ENCODE results near the gene AHI1.
A peak's percentile ranks its signal among the peaks of the same experiment; 100 is the strongest.

The AHI1 gene

DNA sequence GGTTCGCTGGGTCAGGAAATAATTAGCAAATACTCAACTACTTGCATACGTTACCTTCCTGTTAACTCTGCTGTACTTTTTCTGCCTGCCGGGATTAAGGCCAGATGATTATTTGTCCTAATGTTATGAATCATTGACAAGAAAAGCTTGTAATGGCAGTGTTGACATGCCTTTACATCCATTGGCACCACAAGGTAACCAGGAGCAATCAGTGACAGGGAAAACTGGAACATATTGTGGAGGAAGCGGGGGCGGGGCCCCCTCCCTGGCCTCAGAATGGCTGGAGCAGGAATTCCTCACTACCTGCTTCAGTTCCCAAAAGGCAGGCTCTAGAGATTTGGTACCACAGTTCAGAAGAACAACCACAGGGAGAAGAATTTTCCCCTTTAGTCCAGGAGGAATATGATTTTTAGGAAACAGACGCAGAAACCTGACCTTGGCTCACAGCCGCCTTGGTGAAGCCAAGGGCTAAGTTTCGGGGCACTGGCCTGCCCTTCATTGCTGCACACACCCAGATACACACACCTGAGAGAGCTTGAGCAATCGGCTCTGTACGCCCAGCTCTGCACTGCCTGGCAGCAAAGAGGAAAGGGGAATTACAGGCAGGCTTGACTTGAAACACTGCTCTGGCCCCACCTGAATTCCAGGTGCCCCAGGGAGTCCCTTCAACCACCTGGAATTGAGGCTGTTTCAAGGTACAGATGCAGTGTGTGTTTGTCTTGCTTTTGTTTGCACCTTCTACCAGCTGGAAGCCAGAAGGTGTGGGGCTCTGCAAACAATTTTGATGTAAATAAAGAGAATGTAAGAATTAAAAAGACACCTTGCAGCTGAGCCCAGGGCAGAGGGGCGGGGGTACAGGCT lies 226.6 kb downstream of the AHI1 start:
- TF ChIP-seq CTCF (IDR thresholded peaks at IDR 0.05) (no peak), ZFX (IDR thresholded peaks at IDR 0.05; ENCODE audit: borderline replicate concordance) (no peak)
- peak overlapping the region; percentile 32 for H3K27ac ChIP-seq

- H3K27ac ChIP-seq: peak overlapping the region; percentile 32
- no peak for TF ChIP-seq CTCF (IDR thresholded peaks at IDR 0.05)
- TF ChIP-seq ZFX (IDR thresholded peaks at IDR 0.05; ENCODE audit: borderline replicate concordance): no peak
These were observed 228.1 kb downstream of the AHI1 start for GRCh38 chr6:135269481-135269891.

DNA sequence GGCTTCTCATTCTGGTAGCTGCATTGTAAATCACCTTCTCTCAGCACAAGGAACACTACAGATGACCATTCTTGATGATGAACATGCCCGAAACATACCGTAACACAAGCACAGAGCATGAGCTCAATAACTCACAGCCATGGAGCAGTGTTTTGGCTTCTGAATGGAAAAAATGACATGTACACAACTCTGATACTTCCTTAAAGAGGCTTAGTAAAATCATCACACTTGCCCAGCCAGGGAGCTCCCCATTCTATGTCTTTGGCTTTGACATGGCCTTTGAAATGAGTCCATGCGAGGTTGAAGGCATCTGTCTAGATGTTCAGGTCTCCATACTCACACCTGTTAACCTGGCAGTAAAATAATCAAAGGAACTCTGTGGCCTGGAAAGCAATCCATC lies 228.8 kb downstream of the AHI1 start:
- TF ChIP-seq ZFX (IDR thresholded peaks at IDR 0.05; ENCODE audit: borderline replicate concordance): no peak
- TF ChIP-seq CTCF (IDR thresholded peaks at IDR 0.05): no peak
- no peak overlapping the region for H3K27ac ChIP-seq

DNA sequence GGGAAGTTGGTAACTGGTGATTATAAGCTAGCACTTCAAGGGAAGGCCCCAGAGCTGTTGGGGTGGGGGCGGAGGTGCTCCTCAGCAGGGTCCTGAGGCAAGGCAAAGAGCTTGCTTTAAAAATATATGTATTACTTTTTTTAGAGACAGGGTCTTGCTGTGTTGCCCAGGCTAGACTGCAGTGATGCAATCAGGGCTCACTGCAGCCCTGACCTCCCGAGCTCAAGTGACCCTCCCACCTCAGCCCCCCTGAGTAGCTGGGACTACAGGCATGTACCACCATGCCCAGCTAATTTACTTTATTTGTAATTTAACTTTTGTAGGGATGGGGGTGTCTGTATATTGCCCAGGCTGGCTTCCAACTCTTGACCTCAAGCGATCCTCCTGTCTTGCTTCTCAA lies 229.3 kb downstream of the AHI1 start:
- no peak overlapping the region for H3K27ac ChIP-seq
- no peak for TF ChIP-seq ZFX (IDR thresholded peaks at IDR 0.05; ENCODE audit: borderline replicate concordance)
- TF ChIP-seq CTCF (IDR thresholded peaks at IDR 0.05): no peak

DNA sequence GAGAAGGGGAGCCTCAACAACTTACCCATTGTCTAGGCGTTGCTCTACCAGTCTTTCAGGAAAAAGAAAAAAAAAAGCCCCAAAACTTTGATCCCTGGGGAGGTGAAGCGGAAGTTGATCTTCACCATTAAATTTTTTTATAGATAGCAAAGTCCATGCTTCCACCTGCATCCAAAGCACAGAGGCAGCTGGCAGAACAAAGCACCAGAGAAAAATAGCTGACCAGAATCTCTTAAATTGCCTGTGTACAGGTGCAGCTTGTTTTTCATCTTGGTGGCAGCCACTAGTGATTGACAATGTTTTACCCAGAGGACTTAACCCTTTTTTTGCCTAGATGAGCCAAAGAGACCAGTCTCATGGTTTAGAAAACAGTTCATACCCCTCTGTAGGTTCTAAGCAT lies 230.5 kb downstream of the AHI1 start:
- no peak for TF ChIP-seq CTCF (IDR thresholded peaks at IDR 0.05)
- no peak for TF ChIP-seq ZFX (IDR thresholded peaks at IDR 0.05; ENCODE audit: borderline replicate concordance)
- no peak overlapping the region for H3K27ac ChIP-seq

DNA sequence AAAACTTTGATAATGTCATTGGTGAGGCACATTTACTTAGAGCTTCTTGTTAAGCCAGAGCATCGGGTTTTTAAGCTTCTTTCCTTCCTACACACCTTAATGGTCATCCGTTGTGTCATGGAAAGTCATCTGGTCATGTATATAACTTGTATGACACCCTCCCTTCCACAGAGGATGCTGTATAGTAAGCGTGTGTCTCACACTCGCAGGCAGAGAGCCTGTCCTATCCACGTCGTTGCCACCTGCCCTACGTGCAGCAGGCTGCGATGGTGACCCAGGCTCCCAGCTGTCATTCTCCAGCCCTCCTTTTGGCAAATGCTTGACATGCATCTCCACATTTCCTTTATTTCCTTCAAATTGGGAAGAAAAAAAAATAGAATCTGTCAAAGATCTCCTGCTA lies 230.9 kb downstream of the AHI1 start:
- TF ChIP-seq CTCF (IDR thresholded peaks at IDR 0.05) (no peak), ZFX (IDR thresholded peaks at IDR 0.05; ENCODE audit: borderline replicate concordance) (no peak)
- H3K27ac ChIP-seq: no peak overlapping the region

- TF ChIP-seq CTCF (IDR thresholded peaks at IDR 0.05) (no peak), ZFX (IDR thresholded peaks at IDR 0.05; ENCODE audit: borderline replicate concordance) (no peak)
- no peak overlapping the region for H3K27ac ChIP-seq
These were observed 232.3 kb downstream of the AHI1 start for GRCh38 chr6:135265278-135265677.
